ENCODE results near the gene THUMPD3. TPM values are rescaled to one million over a fixed set of nuclear protein-coding genes. Genes with fewer than 3 reads are reported as not detected.

THUMPD3 gene
- total and polyA plus RNA-seq, 2 of the 13 experiments (the other 11 are each of a cell fraction or from before 2014, with no cell fraction given): 31.2 to 44.1 TPM

DNA sequence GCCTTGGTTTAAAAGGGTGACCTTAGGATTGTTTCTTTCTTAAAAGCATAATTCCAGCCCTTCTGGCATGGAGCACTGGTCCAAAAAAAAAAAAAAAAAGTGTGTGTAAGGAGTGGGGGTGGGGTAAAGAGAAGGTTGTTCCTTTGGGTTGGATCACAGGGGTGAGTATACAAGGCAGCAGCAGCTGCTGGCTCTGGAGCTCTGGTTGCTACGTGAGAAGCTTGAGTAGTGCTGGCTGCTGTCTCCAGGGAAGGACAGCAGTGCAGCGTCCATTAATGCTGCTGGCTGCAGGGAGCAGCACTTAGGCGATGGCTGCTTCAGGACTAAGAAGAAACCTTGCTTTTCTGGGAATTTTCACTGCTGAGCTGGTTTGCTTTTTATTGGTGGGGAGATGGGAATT lies 36.9 kb downstream of the THUMPD3 start (continued):
- TF ChIP-seq, protein P1, sequence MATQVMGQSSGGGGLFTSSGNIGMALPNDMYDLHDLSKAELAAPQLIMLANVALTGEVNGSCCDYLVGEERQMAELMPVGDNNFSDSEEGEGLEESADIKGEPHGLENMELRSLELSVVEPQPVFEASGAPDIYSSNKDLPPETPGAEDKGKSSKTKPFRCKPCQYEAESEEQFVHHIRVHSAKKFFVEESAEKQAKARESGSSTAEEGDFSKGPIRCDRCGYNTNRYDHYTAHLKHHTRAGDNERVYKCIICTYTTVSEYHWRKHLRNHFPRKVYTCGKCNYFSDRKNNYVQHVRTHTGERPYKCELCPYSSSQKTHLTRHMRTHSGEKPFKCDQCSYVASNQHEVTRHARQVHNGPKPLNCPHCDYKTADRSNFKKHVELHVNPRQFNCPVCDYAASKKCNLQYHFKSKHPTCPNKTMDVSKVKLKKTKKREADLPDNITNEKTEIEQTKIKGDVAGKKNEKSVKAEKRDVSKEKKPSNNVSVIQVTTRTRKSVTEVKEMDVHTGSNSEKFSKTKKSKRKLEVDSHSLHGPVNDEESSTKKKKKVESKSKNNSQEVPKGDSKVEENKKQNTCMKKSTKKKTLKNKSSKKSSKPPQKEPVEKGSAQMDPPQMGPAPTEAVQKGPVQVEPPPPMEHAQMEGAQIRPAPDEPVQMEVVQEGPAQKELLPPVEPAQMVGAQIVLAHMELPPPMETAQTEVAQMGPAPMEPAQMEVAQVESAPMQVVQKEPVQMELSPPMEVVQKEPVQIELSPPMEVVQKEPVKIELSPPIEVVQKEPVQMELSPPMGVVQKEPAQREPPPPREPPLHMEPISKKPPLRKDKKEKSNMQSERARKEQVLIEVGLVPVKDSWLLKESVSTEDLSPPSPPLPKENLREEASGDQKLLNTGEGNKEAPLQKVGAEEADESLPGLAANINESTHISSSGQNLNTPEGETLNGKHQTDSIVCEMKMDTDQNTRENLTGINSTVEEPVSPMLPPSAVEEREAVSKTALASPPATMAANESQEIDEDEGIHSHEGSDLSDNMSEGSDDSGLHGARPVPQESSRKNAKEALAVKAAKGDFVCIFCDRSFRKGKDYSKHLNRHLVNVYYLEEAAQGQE (IDR thresholded peaks at IDR 0.05; ENCODE audit: borderline replicate concordance in 1 of 2, low read depth in 1 of 2, low read length in 2 of 2): 0 out of 4 replicates have a peak, but pooled peaks of 1 of the 2 experiments have one; percentile 48
- TF ChIP-seq, protein P2, sequence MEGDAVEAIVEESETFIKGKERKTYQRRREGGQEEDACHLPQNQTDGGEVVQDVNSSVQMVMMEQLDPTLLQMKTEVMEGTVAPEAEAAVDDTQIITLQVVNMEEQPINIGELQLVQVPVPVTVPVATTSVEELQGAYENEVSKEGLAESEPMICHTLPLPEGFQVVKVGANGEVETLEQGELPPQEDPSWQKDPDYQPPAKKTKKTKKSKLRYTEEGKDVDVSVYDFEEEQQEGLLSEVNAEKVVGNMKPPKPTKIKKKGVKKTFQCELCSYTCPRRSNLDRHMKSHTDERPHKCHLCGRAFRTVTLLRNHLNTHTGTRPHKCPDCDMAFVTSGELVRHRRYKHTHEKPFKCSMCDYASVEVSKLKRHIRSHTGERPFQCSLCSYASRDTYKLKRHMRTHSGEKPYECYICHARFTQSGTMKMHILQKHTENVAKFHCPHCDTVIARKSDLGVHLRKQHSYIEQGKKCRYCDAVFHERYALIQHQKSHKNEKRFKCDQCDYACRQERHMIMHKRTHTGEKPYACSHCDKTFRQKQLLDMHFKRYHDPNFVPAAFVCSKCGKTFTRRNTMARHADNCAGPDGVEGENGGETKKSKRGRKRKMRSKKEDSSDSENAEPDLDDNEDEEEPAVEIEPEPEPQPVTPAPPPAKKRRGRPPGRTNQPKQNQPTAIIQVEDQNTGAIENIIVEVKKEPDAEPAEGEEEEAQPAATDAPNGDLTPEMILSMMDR (CRISPR knock-in tag; IDR thresholded peaks at IDR 0.05): peak; percentile 37
- TF ChIP-seq ZSCAN22 (CRISPR knock-in tag; IDR thresholded peaks at IDR 0.05) (no peak), TRAFD1 (CRISPR knock-in tag; IDR thresholded peaks at IDR 0.05; ENCODE audit: borderline replicate concordance) (no peak), U2AF1 (optimal IDR thresholded peaks at IDR 0.05; ENCODE audit: low read depth, low read length) (no peak), HDAC6 (IDR thresholded peaks at IDR 0.05; ENCODE audit: low read depth, low read length) (no peak), CENPX (CRISPR knock-in tag; IDR thresholded peaks at IDR 0.05) (no peak), GRHL1 (CRISPR knock-in tag; conservative IDR thresholded peaks at IDR 0.05) (no peak), NFIB (CRISPR knock-in tag; IDR thresholded peaks at IDR 0.05; ENCODE audit: borderline replicate concordance) (no peak), MAF1 (CRISPR knock-in tag; IDR thresholded peaks at IDR 0.05; ENCODE audit: borderline replicate concordance) (no peak), HMG20A (CRISPR knock-in tag; IDR thresholded peaks at IDR 0.05; ENCODE audit: borderline replicate concordance) (no peak; the same call in 1 of the 2 replicates), ZBTB7B (CRISPR knock-in tag; IDR thresholded peaks at IDR 0.05) (no peak), MIXL1 (CRISPR knock-in tag; IDR thresholded peaks at IDR 0.05) (no peak), ZBTB38 (CRISPR knock-in tag; IDR thresholded peaks at IDR 0.05) (no peak), ARID2 (CRISPR knock-in tag; IDR thresholded peaks at IDR 0.05; ENCODE audit: borderline replicate concordance) (no peak), PHF8 (CRISPR knock-in tag; IDR thresholded peaks at IDR 0.05) (0 out of 2 replicates have a peak, but pooled peaks have one; percentile 21), POLR2A (IDR thresholded peaks at IDR 0.05; ENCODE audit: insufficient read depth in 1 of 2, low read depth in 2 of 2, low read length in 2 of 2) (peak in 1 of 2 experiments; percentile 72; a peak in 2 of 4 replicates), ZNF558 (CRISPR knock-in tag; IDR thresholded peaks at IDR 0.05; ENCODE audit: borderline replicate concordance) (no peak)
- TF ChIP-seq, protein P3, sequence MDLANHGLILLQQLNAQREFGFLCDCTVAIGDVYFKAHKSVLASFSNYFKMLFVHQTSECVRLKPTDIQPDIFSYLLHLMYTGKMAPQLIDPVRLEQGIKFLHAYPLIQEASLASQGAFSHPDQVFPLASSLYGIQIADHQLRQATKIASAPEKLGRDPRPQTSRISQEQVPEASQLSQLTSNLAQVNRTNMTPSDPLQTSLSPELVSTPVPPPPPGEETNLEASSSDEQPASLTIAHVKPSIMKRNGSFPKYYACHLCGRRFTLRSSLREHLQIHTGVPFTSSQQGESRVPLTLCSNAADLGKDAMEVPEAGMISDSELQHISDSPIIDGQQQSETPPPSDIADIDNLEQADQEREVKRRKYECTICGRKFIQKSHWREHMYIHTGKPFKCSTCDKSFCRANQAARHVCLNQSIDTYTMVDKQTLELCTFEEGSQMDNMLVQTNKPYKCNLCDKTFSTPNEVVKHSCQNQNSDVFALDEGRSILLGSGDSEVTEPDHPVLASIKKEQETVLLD (CRISPR knock-in tag; IDR thresholded peaks at IDR 0.05; ENCODE audit: low read depth): no peak

Measured in HepG2 (cell line).